ENCODE measurements around the gene HOXD3.

Gene HOXD3

GRCh38 chr2:176146101-176146500 is 11.0 kb upstream of the HOXD3 start:
- no peak for TF ChIP-seq CTCF (IDR thresholded peaks at IDR 0.05; ENCODE audit: extremely low read depth, missing control alignments)
- no peak for DNase-seq (ENCODE audit: low spot score)

- TF ChIP-seq CTCF (IDR thresholded peaks at IDR 0.05; ENCODE audit: extremely low read depth, missing control alignments): no peak
- no peak for DNase-seq (ENCODE audit: low spot score)
Observed at GRCh38 chr2:176146645-176147044, 10.5 kb upstream of the HOXD3 start.

GRCh38 chr2:176147210-176147799 is 9.8 kb upstream of the HOXD3 start:
- DNase-seq (ENCODE audit: low spot score): no peak
- no peak for TF ChIP-seq CTCF (IDR thresholded peaks at IDR 0.05; ENCODE audit: extremely low read depth, missing control alignments)

- no peak for TF ChIP-seq CTCF (IDR thresholded peaks at IDR 0.05; ENCODE audit: extremely low read depth, missing control alignments)
- no peak for DNase-seq (ENCODE audit: low spot score)
Observed at GRCh38 chr2:176147800-176148496, 9.2 kb upstream of the HOXD3 start.

GRCh38 chr2:176148751-176149421 is 8.2 kb upstream of the HOXD3 start:
- no peak for DNase-seq (ENCODE audit: low spot score)
- TF ChIP-seq CTCF (IDR thresholded peaks at IDR 0.05; ENCODE audit: extremely low read depth, missing control alignments): no peak

- DNase-seq (ENCODE audit: low spot score): no peak
- no peak for TF ChIP-seq CTCF (IDR thresholded peaks at IDR 0.05; ENCODE audit: extremely low read depth, missing control alignments)
Observed at GRCh38 chr2:176149481-176149938, 7.6 kb upstream of the HOXD3 start.

GRCh38 chr2:176149939-176150583 is 7.0 kb upstream of the HOXD3 start:
- TF ChIP-seq CTCF (IDR thresholded peaks at IDR 0.05; ENCODE audit: extremely low read depth, missing control alignments): no peak
- no peak for DNase-seq (ENCODE audit: low spot score)

Measured in GM20000 (cell line).